HepG2 (cell line): ENCODE measurements around the gene CCL3. TPM values are rescaled to one million over a fixed set of nuclear protein-coding genes. Genes with fewer than 3 reads are reported as not detected.

Experiments used
- ATAC-seq: fragments of 200-7000 bp; cut with Tn5 transposase; 3 replicates; pipeline ENCODE4 v1.9.1; 2020; ENCODE audit warnings: mild to moderate bottlenecking, moderate library complexity
- BruUV-seq: library from RNA; stranded (reverse); fragments of 400-500 nt; replicated peaks from 2 replicates; lab custom pipeline; 2021; lab: Mats Ljungman, UMichigan
- CTCF ChIA-PET: fragments of 300-600 bp; formaldehyde crosslinking; extraction: SDS; loops from one replicate; lab custom pipeline; 2021; ENCODE audit warnings: low total read pairs, inconsistent platforms, low intra/inter-chr PET ratio; lab: Yijun Ruan, JAX
- POLR2A ChIA-PET: fragments of 350-600 bp; sonication (Branson Sonifier 250); formaldehyde crosslinking; loops from one replicate; lab custom pipeline; 2020; ENCODE audit warnings: antibody characterized with exemption, inconsistent platforms; lab: Yijun Ruan, JAX
- DNase-seq: peaks from one replicate; pipeline ENCODE4 v3.0.0-alpha.2; 2015; ENCODE audit warnings: low spot score
- FAIRE-seq: peaks from 3 replicates; lab custom pipeline; 2011; peaks lifted over from hg19 to GRCh38; lab: Jason Lieb, UNC
- H2AFZ ChIP-seq: one replicate; pipeline ENCODE4 v1.6.1; 2011; ENCODE audit warnings: low read length, inconsistent platforms
- H3K27ac ChIP-seq: fragments of 300-600 bp; 3 replicates; pipeline ENCODE4 v1.8.0; 2011; ENCODE audit warnings: mixed run types, mild to moderate bottlenecking, mixed read lengths, low read length, inconsistent platforms; ENCODE audit not compliant: insufficient read depth; ENCODE audit errors: extremely low read length
- H3K27me3 ChIP-seq, 2 experiments: fragments of 200-600 bp in 1 of 2; 2 replicates in 1 of 2; 3 replicates in 1 of 2; pipeline versions ENCODE4 v1.6.0 to v1.8.0; 2011; ENCODE audit warnings: low read length in 2 of 2, mild to moderate bottlenecking in 2 of 2, moderate library complexity in 2 of 2, inconsistent platforms in 1 of 2; ENCODE audit not compliant: insufficient read depth in 2 of 2, control insufficient read depth in 1 of 2
- H3K36me3 ChIP-seq, 2 experiments: fragments of 200-600 bp in 1 of 2; replicated peaks in 1 of 2; 2 replicates in 1 of 2; 3 replicates in 1 of 2; pipeline versions ENCODE4 v1.5.1 to v1.8.0; 2011; ENCODE audit warnings: low read length in 2 of 2, inconsistent platforms in 1 of 2; ENCODE audit not compliant: insufficient read depth in 2 of 2, control insufficient read depth in 1 of 2
- H3K4me1 ChIP-seq: 2 replicates; pipeline ENCODE4 v1.5.1; 2012; ENCODE audit warnings: low read length, inconsistent platforms; ENCODE audit not compliant: insufficient read depth
- H3K4me2 ChIP-seq: 2 replicates; pipeline ENCODE4 v1.6.0; 2011; ENCODE audit warnings: low read depth, low read length, inconsistent platforms
- H3K4me3 ChIP-seq, 3 experiments: fragments of 200-600 bp in 1 of 3; sonication (generic), shearing (Covaris generic) in 1 of 3; replicated peaks in 1 of 3; 2 replicates each; pipeline ENCODE4 v1.5.1; 2011 to 2016; ENCODE audit warnings: low read length in 3 of 3, inconsistent platforms in 2 of 3, low read depth in 2 of 3, mild to moderate bottlenecking in 2 of 3, control low read depth in 1 of 3, mixed read lengths in 1 of 3; ENCODE audit not compliant: insufficient read depth in 1 of 3
- H3K79me2 ChIP-seq: one replicate; pipeline ENCODE4 v1.6.1; 2011; ENCODE audit warnings: low read length, inconsistent platforms; ENCODE audit not compliant: insufficient read depth
- H3K9ac ChIP-seq: 2 replicates; pipeline ENCODE4 v1.6.0; 2011; ENCODE audit warnings: mild to moderate bottlenecking, low read depth, low read length, inconsistent platforms; ENCODE audit not compliant: insufficient read depth
- H3K9me3 ChIP-seq: 2 replicates; pipeline ENCODE4 v1.5.1; 2012; ENCODE audit warnings: mild to moderate bottlenecking, low read length
- H4K20me1 ChIP-seq: 2 replicates; pipeline ENCODE4 v1.6.0; 2011; ENCODE audit warnings: inconsistent platforms, mild to moderate bottlenecking, low read length, moderate library complexity; ENCODE audit not compliant: insufficient read depth
- BRCA1 ChIP-seq: sonication (generic); formaldehyde crosslinking; IDR thresholded peaks from 2 replicates; pipeline ENCODE4 v1.4.0; 2020; ENCODE audit warnings: missing genetic modification reagents
- MAF1 ChIP-seq: sonication (generic); formaldehyde crosslinking; IDR thresholded peaks from 2 replicates; pipeline ENCODE4 v1.5.0; 2020; ENCODE audit warnings: missing genetic modification reagents, borderline replicate concordance
- MAZ ChIP-seq, 2 experiments: sonication (generic) in 1 of 2; formaldehyde crosslinking in 1 of 2; IDR thresholded peaks; 2 replicates each; pipeline versions ENCODE4 v1.5.0 to v1.6.1; 2012 to 2020; ENCODE audit warnings: low read depth in 2 of 2, mild to moderate bottlenecking in 2 of 2, borderline replicate concordance in 1 of 2, improper control_type of control experiment in 1 of 2, low read length in 1 of 2, missing genetic modification reagents in 1 of 2, moderate library complexity in 1 of 2
- NFIB ChIP-seq: sonication (generic); formaldehyde crosslinking; IDR thresholded peaks from 2 replicates; pipeline ENCODE4 v1.9.0; 2021; ENCODE audit warnings: missing genetic modification reagents, mild to moderate bottlenecking, borderline replicate concordance
- PHB2 ChIP-seq: fragments of 450-650 bp; IDR thresholded peaks from 2 replicates; pipeline ENCODE4 v1.6.1; 2018; ENCODE audit not compliant: partially characterized antibody
- POGK ChIP-seq: sonication (generic); formaldehyde crosslinking; conservative IDR thresholded peaks from 2 replicates; pipeline ENCODE4 v1.8.0; 2022; ENCODE audit warnings: mild to moderate bottlenecking, moderate library complexity, missing genetic modification reagents
- ZBED4 ChIP-seq: sonication (generic); formaldehyde crosslinking; IDR thresholded peaks from 2 replicates; pipeline ENCODE4 v1.4.0; 2020; ENCODE audit warnings: missing genetic modification reagents, borderline replicate concordance
- ZNF337 ChIP-seq: sonication (generic); formaldehyde crosslinking; IDR thresholded peaks from 2 replicates; pipeline ENCODE4 v1.5.1; 2020; ENCODE audit warnings: missing genetic modification reagents, low read depth, mild to moderate bottlenecking, borderline replicate concordance
- ZNF513 ChIP-seq: sonication (generic); formaldehyde crosslinking; conservative IDR thresholded peaks from 2 replicates; pipeline ENCODE4 v1.5.0; 2020; ENCODE audit warnings: missing genetic modification reagents
- ZNF7 ChIP-seq: IDR thresholded peaks from 2 replicates; pipeline ENCODE4 v1.6.1; 2016; ENCODE audit warnings: missing biosample characterization, missing genetic modification reagents
- ZNF724P ChIP-seq: sonication (generic); formaldehyde crosslinking; IDR thresholded peaks from 2 replicates; pipeline ENCODE4 v1.8.0; 2022; ENCODE audit warnings: missing genetic modification reagents, borderline replicate concordance
- ZNF747 ChIP-seq: sonication (generic); formaldehyde crosslinking; IDR thresholded peaks from 2 replicates; pipeline ENCODE4 v1.8.1; 2023; ENCODE audit warnings: missing genetic modification reagents, mild to moderate bottlenecking, borderline replicate concordance
- ZNF839 ChIP-seq: sonication (generic); formaldehyde crosslinking; IDR thresholded peaks from 2 replicates; pipeline ENCODE4 v1.4.0; 2020; ENCODE audit warnings: missing genetic modification reagents, mild to moderate bottlenecking, borderline replicate concordance
- WGBS: methylation state at CpG from one replicate; pipeline ENCODE4 v1.1.6; 2017; ENCODE audit warnings: low lambda C conversion rate; 5-methylcytosine and 5-hydroxymethylcytosine counted together
- in situ Hi-C: cut with HindIII; loops from 2 replicates; pipeline ENCODE4 v1.10.0; 2017; ENCODE audit warnings: low pct_unique_long_range_greater_than_20kb; ENCODE audit not compliant: extremely low pct_ligation_motif_present
- intact Hi-C: fragments of 100-400 bp; cut with micrococcal nuclease; formaldehyde crosslinking; loops from one replicate; pipeline ENCODE4 v1.10.0; 2022; ENCODE audit not compliant: unreplicated experiment
- polyA plus RNA-seq, 8 experiments: library from polyadenylated mRNA; depleted of rRNA in 3 of 8; stranded (reverse) in 7 of 8; unstranded in 1 of 8; fragments of >200 nt; fragmentation: Illumina TruSeq in 4 of 8; extraction: Trizol in 4 of 8; gene quantifications; 2 replicates each; pipeline versions ENCODE4 v1.2.1 to v1.2.3, GENCODE V29; 2011 to 2016; ENCODE audit warnings: low read depth in 4 of 8, missing spikeins in 1 of 8, mixed read lengths in 1 of 8; ENCODE audit not compliant: insufficient read depth in 1 of 8
- total RNA-seq, 5 experiments: library from RNA; depleted of rRNA; stranded (reverse); fragments of >200 nt; fragmentation: Illumina TruSeq; extraction: Trizol; gene quantifications; 2 replicates each; pipeline ENCODE4 v1.2.3, GENCODE V29; 2016; ENCODE audit warnings: low read depth in 1 of 5

Gene CCL3
- total and polyA plus RNA-seq, 2 of the 13 experiments (the other 11 are each of a cell fraction or from before 2014, with no cell fraction given): not detected

GRCh38 chr17:36106493-36106835 is 16.5 kb upstream of the CCL3 start:
- ATAC-seq: no peak
- CTCF ChIA-PET: no interaction called here
- intact Hi-C loops (no loop called here), in situ Hi-C loops (loop anchor here (10.0 kb wide), 1 partner anchor 62 kb away; no protein-coding TSS in a partner anchor)
- no peak for DNase-seq
- no peaks in the 10 kb centered on the region for H3K4me1 ChIP-seq
- POLR2A ChIA-PET: no interaction called here
- FAIRE-seq: no peak
- no peak overlapping the region for H3K9ac ChIP-seq
- WGBS: 42% methylated on average over 6 of the region's 6 CpGs
- no peaks in the 10 kb centered on the region for H4K20me1 ChIP-seq
- H3K4me2 ChIP-seq: no peak overlapping the region
- TF ChIP-seq MAF1 (CRISPR knock-in tag): no peak
- TF ChIP-seq BRCA1: no peak
- TF ChIP-seq POGK (CRISPR knock-in tag): no peak
- TF ChIP-seq ZNF337 (CRISPR knock-in tag): no peak
- no peak for TF ChIP-seq ZNF724P (CRISPR knock-in tag)
- no peak for TF ChIP-seq ZNF7 (CRISPR knock-in tag)
- TF ChIP-seq ZNF839 (CRISPR knock-in tag): no peak
- TF ChIP-seq ZNF513 (CRISPR knock-in tag): no peak
- no peak for TF ChIP-seq NFIB (CRISPR knock-in tag)
- no peak for TF ChIP-seq MAZ (IDR thresholded peaks at IDR 0.05; ENCODE audit: borderline replicate concordance, low read depth, low read length)
- no peak for TF ChIP-seq MAZ (CRISPR knock-in tag; IDR thresholded peaks at IDR 0.05; ENCODE audit: low read depth)
- no peak for TF ChIP-seq ZNF747 (CRISPR knock-in tag)
- no peak for TF ChIP-seq ZBED4 (CRISPR knock-in tag)
- TF ChIP-seq PHB2: no peak
- H2AFZ ChIP-seq: no peak overlapping the region
- no peaks in the 10 kb centered on the region for H3K36me3 ChIP-seq
- H3K4me3 ChIP-seq: no peak overlapping the region
- H3K27me3 ChIP-seq: no peaks in the 10 kb centered on the region
- no TSS peak for BruUV-seq
- H3K9me3 ChIP-seq: no peaks in the 10 kb centered on the region
- no peaks in the 10 kb centered on the region for H3K79me2 ChIP-seq
- H3K27ac ChIP-seq: no peak overlapping the region
